GM23338 (cell line): ENCODE data around the gene C3orf62. TPM values are rescaled to one million over a fixed set of nuclear protein-coding genes. Genes with fewer than 3 reads are reported as not detected.

Source experiments
- ATAC-seq: fragments of 200-7000 bp; cut with Tn5 transposase; 3 replicates; pipeline ENCODE4 v1.9.1; 2020
- DNase-seq: peaks from one replicate; pipeline ENCODE4 v3.0.0-alpha.2; 2015; ENCODE audit warnings: low spot score
- H2AFZ ChIP-seq: fragments of 200-600 bp; sonication (generic); 2 replicates; pipeline ENCODE4 v1.8.0; 2016; ENCODE audit warnings: antibody characterized with exemption, mild to moderate bottlenecking, moderate library complexity
- H3F3A ChIP-seq: fragments of 200-600 bp; sonication (generic); replicated peaks from 2 replicates; pipeline ENCODE4 v1.8.0; 2017; ENCODE audit warnings: antibody characterized with exemption, mixed run types, low read depth
- H3K27ac ChIP-seq: fragments of 200-600 bp; sonication (generic); 2 replicates; pipeline ENCODE4 v1.6.1; 2016; ENCODE audit warnings: low read depth
- H3K27me3 ChIP-seq: fragments of 200-600 bp; sonication (generic); 2 replicates; pipeline ENCODE4 v1.8.0; 2016; ENCODE audit warnings: mild to moderate bottlenecking, mixed run types, moderate library complexity; ENCODE audit not compliant: insufficient read depth
- H3K36me3 ChIP-seq: fragments of 200-600 bp; sonication (generic); 2 replicates; pipeline ENCODE4 v1.8.0; 2016; ENCODE audit warnings: mild to moderate bottlenecking; ENCODE audit not compliant: insufficient read depth
- H3K4me1 ChIP-seq: fragments of 200-600 bp; sonication (generic); 2 replicates; pipeline ENCODE4 v1.8.0; 2016; ENCODE audit warnings: mild to moderate bottlenecking, moderate library complexity; ENCODE audit not compliant: insufficient read depth
- H3K4me2 ChIP-seq: fragments of 200-600 bp; sonication (generic); 2 replicates; pipeline ENCODE4 v1.7.1; 2017; ENCODE audit warnings: mixed run types
- H3K4me3 ChIP-seq: fragments of 200-600 bp; sonication (generic); 2 replicates; pipeline ENCODE4 v1.6.1; 2016; ENCODE audit warnings: mixed run types
- H3K79me2 ChIP-seq: fragments of 200-600 bp; sonication (generic); replicated peaks from 2 replicates; pipeline ENCODE4 v1.8.0; 2017; ENCODE audit warnings: mild to moderate bottlenecking; ENCODE audit not compliant: insufficient read depth
- H3K9me2 ChIP-seq: fragments of 200-600 bp; sonication (generic); 2 replicates; pipeline ENCODE4 v1.8.0; 2017; ENCODE audit not compliant: insufficient read depth
- H4K20me1 ChIP-seq: fragments of 200-600 bp; sonication (generic); replicated peaks from 2 replicates; pipeline ENCODE4 v1.8.0; 2017; ENCODE audit warnings: mild to moderate bottlenecking; ENCODE audit not compliant: insufficient read depth
- H3K27ac Mint-ChIP-seq: 2 replicates; pipeline ENCODE4 v1.8.0; 2020; ENCODE audit warnings: inconsistent platforms, mild to moderate bottlenecking, moderate library complexity, mixed read lengths
- H3K27me3 Mint-ChIP-seq: 3 replicates; pipeline ENCODE4 v1.8.0; 2022; ENCODE audit warnings: low read depth, mild to moderate bottlenecking, moderate library complexity, mixed read lengths, inconsistent platforms; ENCODE audit not compliant: insufficient read depth, poor library complexity
- H3K36me3 Mint-ChIP-seq: 3 replicates; pipeline ENCODE4 v1.8.0; 2021; ENCODE audit warnings: low read depth, mild to moderate bottlenecking, inconsistent platforms, moderate library complexity, mixed read lengths
- H3K4me1 Mint-ChIP-seq: 3 replicates; pipeline ENCODE4 v1.8.0; 2020; ENCODE audit warnings: mild to moderate bottlenecking, inconsistent platforms, mixed read lengths
- H3K4me3 Mint-ChIP-seq: 3 replicates; pipeline ENCODE4 v1.8.0; 2021; ENCODE audit warnings: moderate library complexity, mild to moderate bottlenecking, inconsistent platforms, mixed read lengths
- H3K9me3 Mint-ChIP-seq: 3 replicates; pipeline ENCODE4 v1.8.0; 2020; ENCODE audit warnings: moderate library complexity, mild to moderate bottlenecking, inconsistent platforms, mixed read lengths
- CREB1 ChIP-seq: fragments of 250-450 bp; sonication (Bioruptor Pico); IDR thresholded peaks from 2 replicates; pipeline ENCODE4 v1.5.0; 2020; ENCODE audit warnings: low read depth, mild to moderate bottlenecking, moderate library complexity
- EZH2 ChIP-seq: fragments of 200-600 bp; sonication (generic); IDR thresholded peaks from one replicate; pipeline ENCODE4 v1.8.0; 2017; ENCODE audit warnings: antibody characterized with exemption, mild to moderate bottlenecking, low read depth; ENCODE audit not compliant: unreplicated experiment
- EZH2phosphoT487 ChIP-seq: fragments of 200-600 bp; sonication (generic); IDR thresholded peaks from one replicate; pipeline ENCODE4 v1.8.1; 2018; ENCODE audit warnings: antibody characterized with exemption; ENCODE audit not compliant: unreplicated experiment
- NANOG ChIP-seq: IDR thresholded peaks from 2 replicates; pipeline ENCODE4 v1.6.1; 2016; ENCODE audit warnings: antibody characterized with exemption, borderline replicate concordance
- STAT1 ChIP-seq: IDR thresholded peaks from one replicate; pipeline ENCODE4 v1.6.1; 2016; ENCODE audit warnings: antibody characterized with exemption; ENCODE audit not compliant: unreplicated experiment
- ZNF114 ChIP-seq: fragments of 250-450 bp; sonication (Bioruptor Pico); IDR thresholded peaks from 2 replicates; pipeline ENCODE4 v1.5.0; 2020; ENCODE audit warnings: mild to moderate bottlenecking, moderate library complexity
- ZNF331 ChIP-seq: fragments of 250-450 bp; sonication (Bioruptor Pico); IDR thresholded peaks from 2 replicates; pipeline ENCODE4 v1.5.0; 2020; ENCODE audit warnings: low read depth, mild to moderate bottlenecking, moderate library complexity
- polyA plus RNA-seq: library from polyadenylated mRNA; unstranded; fragments of >200 nt; fragmentation: Nextera tagmentation; extraction: Ambion mirVana; gene quantifications from 2 replicates; pipeline ENCODE4 v1.2.1, GENCODE V29; 2016
- total RNA-seq: library from RNA; depleted of rRNA; stranded (reverse); fragments of >200 nt; shearing (Covaris generic); gene quantifications from 2 replicates; pipeline ENCODE4 v1.2.3, GENCODE V29; 2014
- TF ChIP-seq, protein P1 (sequence below): IDR thresholded peaks from one replicate; pipeline ENCODE4 v1.6.1; 2018; ENCODE audit warnings: antibody characterized with exemption; ENCODE audit not compliant: unreplicated experiment
- TF ChIP-seq, protein P2 (sequence below), 2 experiments: fragments of 200-600 bp in 1 of 2; sonication (generic) in 1 of 2; conservative IDR thresholded peaks; 2 replicates each; pipeline versions ENCODE4 v1.5.1 to v1.6.1; 2016 to 2017; ENCODE audit warnings: antibody characterized with exemption in 2 of 2, low read depth in 2 of 2, mild to moderate bottlenecking in 2 of 2, moderate library complexity in 1 of 2
- TF ChIP-seq, protein P3 (sequence below): IDR thresholded peaks from 2 replicates; pipeline ENCODE4 v1.6.1; 2016; ENCODE audit warnings: antibody characterized with exemption

C3orf62 gene
- total and polyA plus RNA-seq, 2 experiments from 2014 or later: 1.6 to 2.4 TPM

DNA sequence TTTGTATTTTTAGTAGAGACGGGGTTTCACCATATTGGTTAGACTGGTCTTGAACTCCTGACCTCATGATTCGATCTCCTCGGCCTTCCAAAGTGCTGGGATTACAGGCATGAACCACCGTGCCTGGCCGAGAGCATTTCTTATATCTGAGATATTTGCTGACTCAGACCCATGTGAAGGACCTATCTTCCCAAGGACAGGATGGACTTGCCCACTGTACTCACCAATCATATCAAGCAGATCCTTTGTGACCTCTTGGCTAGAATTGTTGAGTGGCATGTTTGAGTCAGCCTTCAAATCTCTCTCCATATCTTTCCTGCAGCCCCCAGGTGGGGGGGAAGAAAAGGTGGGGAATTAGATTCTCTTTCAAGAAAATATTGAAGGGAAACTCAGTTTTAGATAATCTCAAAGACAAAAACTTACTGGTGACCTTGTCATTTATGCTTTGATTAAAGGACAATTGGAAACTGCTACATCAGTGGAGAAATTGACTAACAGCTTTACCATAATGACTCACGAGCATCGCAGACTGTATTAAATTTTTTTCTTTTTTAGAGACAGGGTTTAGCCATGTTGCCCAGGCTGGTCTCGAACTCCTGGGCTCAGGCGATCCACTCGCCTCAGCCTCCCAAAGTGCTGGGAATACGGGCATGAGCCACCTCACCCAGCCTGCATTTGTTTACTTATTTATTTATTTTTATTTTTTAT is 3.1 kb downstream of the C3orf62 start:
- H3K27ac Mint-ChIP-seq: no peak overlapping the region
- DNase-seq (no peak), ATAC-seq (no peak)
- Histone ChIP-seq H3K4me1 (peaks cover 11% of the 10 kb centered on the region), H4K20me1 (no peaks in the 10 kb centered on the region), H3K79me2 (no peaks in the 10 kb centered on the region), H2AFZ (no peak overlapping the region), H3K27me3 (no peaks in the 10 kb centered on the region), H3K9me2 (no peaks in the 10 kb centered on the region), H3F3A (peaks cover 16% of the 10 kb centered on the region; the same call in 1 of the 2 replicates), H3K36me3 (no peaks in the 10 kb centered on the region; the same call in 1 of the 2 replicates), H3K4me3 (no peak overlapping the region), H3K27ac (no peak overlapping the region), H3K4me2 (no peak overlapping the region)
- peaks cover 15% of the 10 kb centered on the region for H3K4me1 Mint-ChIP-seq
- no peaks in the 10 kb centered on the region for H3K9me3 Mint-ChIP-seq
- H3K36me3 Mint-ChIP-seq: peaks cover 13% of the 10 kb centered on the region
- no peak overlapping the region for H3K4me3 Mint-ChIP-seq
- TF ChIP-seq, protein P1, sequence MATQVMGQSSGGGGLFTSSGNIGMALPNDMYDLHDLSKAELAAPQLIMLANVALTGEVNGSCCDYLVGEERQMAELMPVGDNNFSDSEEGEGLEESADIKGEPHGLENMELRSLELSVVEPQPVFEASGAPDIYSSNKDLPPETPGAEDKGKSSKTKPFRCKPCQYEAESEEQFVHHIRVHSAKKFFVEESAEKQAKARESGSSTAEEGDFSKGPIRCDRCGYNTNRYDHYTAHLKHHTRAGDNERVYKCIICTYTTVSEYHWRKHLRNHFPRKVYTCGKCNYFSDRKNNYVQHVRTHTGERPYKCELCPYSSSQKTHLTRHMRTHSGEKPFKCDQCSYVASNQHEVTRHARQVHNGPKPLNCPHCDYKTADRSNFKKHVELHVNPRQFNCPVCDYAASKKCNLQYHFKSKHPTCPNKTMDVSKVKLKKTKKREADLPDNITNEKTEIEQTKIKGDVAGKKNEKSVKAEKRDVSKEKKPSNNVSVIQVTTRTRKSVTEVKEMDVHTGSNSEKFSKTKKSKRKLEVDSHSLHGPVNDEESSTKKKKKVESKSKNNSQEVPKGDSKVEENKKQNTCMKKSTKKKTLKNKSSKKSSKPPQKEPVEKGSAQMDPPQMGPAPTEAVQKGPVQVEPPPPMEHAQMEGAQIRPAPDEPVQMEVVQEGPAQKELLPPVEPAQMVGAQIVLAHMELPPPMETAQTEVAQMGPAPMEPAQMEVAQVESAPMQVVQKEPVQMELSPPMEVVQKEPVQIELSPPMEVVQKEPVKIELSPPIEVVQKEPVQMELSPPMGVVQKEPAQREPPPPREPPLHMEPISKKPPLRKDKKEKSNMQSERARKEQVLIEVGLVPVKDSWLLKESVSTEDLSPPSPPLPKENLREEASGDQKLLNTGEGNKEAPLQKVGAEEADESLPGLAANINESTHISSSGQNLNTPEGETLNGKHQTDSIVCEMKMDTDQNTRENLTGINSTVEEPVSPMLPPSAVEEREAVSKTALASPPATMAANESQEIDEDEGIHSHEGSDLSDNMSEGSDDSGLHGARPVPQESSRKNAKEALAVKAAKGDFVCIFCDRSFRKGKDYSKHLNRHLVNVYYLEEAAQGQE: no peak
- TF ChIP-seq STAT1: no peak
- TF ChIP-seq ZNF114: no peak
- TF ChIP-seq EZH2: no peak
- TF ChIP-seq ZNF331: no peak
- TF ChIP-seq EZH2phosphoT487: no peak
- TF ChIP-seq, protein P2, sequence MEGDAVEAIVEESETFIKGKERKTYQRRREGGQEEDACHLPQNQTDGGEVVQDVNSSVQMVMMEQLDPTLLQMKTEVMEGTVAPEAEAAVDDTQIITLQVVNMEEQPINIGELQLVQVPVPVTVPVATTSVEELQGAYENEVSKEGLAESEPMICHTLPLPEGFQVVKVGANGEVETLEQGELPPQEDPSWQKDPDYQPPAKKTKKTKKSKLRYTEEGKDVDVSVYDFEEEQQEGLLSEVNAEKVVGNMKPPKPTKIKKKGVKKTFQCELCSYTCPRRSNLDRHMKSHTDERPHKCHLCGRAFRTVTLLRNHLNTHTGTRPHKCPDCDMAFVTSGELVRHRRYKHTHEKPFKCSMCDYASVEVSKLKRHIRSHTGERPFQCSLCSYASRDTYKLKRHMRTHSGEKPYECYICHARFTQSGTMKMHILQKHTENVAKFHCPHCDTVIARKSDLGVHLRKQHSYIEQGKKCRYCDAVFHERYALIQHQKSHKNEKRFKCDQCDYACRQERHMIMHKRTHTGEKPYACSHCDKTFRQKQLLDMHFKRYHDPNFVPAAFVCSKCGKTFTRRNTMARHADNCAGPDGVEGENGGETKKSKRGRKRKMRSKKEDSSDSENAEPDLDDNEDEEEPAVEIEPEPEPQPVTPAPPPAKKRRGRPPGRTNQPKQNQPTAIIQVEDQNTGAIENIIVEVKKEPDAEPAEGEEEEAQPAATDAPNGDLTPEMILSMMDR (conservative IDR thresholded peaks at IDR 0.05; ENCODE audit: low read depth in 2 of 2): no peak
- no peak for TF ChIP-seq CREB1
- no peak for TF ChIP-seq NANOG
- TF ChIP-seq, protein P3, sequence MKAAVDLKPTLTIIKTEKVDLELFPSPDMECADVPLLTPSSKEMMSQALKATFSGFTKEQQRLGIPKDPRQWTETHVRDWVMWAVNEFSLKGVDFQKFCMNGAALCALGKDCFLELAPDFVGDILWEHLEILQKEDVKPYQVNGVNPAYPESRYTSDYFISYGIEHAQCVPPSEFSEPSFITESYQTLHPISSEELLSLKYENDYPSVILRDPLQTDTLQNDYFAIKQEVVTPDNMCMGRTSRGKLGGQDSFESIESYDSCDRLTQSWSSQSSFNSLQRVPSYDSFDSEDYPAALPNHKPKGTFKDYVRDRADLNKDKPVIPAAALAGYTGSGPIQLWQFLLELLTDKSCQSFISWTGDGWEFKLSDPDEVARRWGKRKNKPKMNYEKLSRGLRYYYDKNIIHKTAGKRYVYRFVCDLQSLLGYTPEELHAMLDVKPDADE: no peak
- peaks cover 14% of the 10 kb centered on the region for H3K27me3 Mint-ChIP-seq
